GM12892 (cell line): Measurements from ENCODE around the gene CNTNAP3B.
"Not testable (repeated sequence)": the region's sequence is repeated elsewhere in the genome, so short reads cannot be mapped to it uniquely, and the experiment has no call there.

ENCODE experiments used
- POLR2AphosphoS5 ChIP-seq: IDR thresholded peaks from 2 replicates; pipeline ENCODE4 v1.6.1; 2011; ENCODE audit warnings: low read depth, low read length, control low read depth
- TAF1 ChIP-seq: IDR thresholded peaks from 2 replicates; pipeline ENCODE4 v1.6.1; 2011; ENCODE audit warnings: low read depth, mild to moderate bottlenecking, control low read depth, low read length, borderline replicate concordance

GRCh38 chr9:41851848-41852740 is 277.1 kb downstream of the CNTNAP3B start:
- TF ChIP-seq POLR2AphosphoS5, TAF1: not testable (repeated sequence)
